Peyer's patch (tissue), 4 donors: Measurements from ENCODE around the gene HOXA5. TPM values are rescaled to one million over a fixed set of nuclear protein-coding genes. Genes with fewer than 3 reads are reported as not detected.

ENCODE experiments used
- DNase-seq, 3 donors: peaks; one replicate each; pipeline ENCODE4 v3.0.0-alpha.2; 2017 to 2019
- H3K27ac ChIP-seq, 4 donors: fragments of 200-600 bp; sonication (generic); one replicate each; pipeline ENCODE4 v1.5.1; 2016 to 2019
- H3K27me3 ChIP-seq, 2 donors: fragments of 200-600 bp; sonication (generic); one replicate each; pipeline ENCODE4 v1.5.1; 2019
- H3K36me3 ChIP-seq, 3 donors: fragments of 200-600 bp; sonication (generic); one replicate each; pipeline ENCODE4 v1.5.1; 2016 to 2019
- H3K4me1 ChIP-seq, 4 donors: fragments of 200-600 bp; sonication (generic); one replicate each; pipeline ENCODE4 v1.5.1; 2016 to 2019
- H3K4me3 ChIP-seq, 4 donors: fragments of 200-600 bp; sonication (generic); 1 replicate in 3 of 4; 2 replicates in 1 of 4; pipeline ENCODE4 v1.5.1; 2016 to 2019; ENCODE audit warnings: mild to moderate bottlenecking in 1 of 4
- H3K9me3 ChIP-seq, 4 donors: fragments of 200-600 bp; sonication (generic); one replicate each; pipeline ENCODE4 v1.5.1; 2016 to 2019; ENCODE audit warnings: mild to moderate bottlenecking in 1 of 4
- CTCF ChIP-seq, 6 experiments: fragments of 450-650 bp in 4 of 6; fragments of 200-600 bp in 2 of 6; sonication (generic) in 1 of 6; IDR thresholded peaks; one replicate each; pipeline ENCODE4 v1.5.1; 2017 to 2019; ENCODE audit warnings: antibody characterized with exemption in 6 of 6, mild to moderate bottlenecking in 3 of 6, moderate library complexity in 1 of 6
- POLR2A ChIP-seq, 2 donors: fragments of 450-650 bp; IDR thresholded peaks; one replicate each; pipeline ENCODE4 v1.5.1; 2017; ENCODE audit warnings: antibody characterized with exemption in 2 of 2, mild to moderate bottlenecking in 2 of 2, moderate library complexity in 2 of 2
- small RNA-seq, 2 donors: library from RNA; depleted of rRNA; stranded (forward); fragments of <200 nt; gene quantifications; one replicate each; pipeline ENCODE3, GENCODE V24; 2016
- total RNA-seq, 4 donors: library from RNA; depleted of rRNA; stranded (reverse); fragments of >200 nt; gene quantifications; one replicate each; pipeline ENCODE4 v1.1.0, GENCODE V29; 2016

Gene HOXA5
- total RNA-seq, 4 donors from 2014 or later, result 8.3 to 24.3 (median 20.1) TPM

DNA sequence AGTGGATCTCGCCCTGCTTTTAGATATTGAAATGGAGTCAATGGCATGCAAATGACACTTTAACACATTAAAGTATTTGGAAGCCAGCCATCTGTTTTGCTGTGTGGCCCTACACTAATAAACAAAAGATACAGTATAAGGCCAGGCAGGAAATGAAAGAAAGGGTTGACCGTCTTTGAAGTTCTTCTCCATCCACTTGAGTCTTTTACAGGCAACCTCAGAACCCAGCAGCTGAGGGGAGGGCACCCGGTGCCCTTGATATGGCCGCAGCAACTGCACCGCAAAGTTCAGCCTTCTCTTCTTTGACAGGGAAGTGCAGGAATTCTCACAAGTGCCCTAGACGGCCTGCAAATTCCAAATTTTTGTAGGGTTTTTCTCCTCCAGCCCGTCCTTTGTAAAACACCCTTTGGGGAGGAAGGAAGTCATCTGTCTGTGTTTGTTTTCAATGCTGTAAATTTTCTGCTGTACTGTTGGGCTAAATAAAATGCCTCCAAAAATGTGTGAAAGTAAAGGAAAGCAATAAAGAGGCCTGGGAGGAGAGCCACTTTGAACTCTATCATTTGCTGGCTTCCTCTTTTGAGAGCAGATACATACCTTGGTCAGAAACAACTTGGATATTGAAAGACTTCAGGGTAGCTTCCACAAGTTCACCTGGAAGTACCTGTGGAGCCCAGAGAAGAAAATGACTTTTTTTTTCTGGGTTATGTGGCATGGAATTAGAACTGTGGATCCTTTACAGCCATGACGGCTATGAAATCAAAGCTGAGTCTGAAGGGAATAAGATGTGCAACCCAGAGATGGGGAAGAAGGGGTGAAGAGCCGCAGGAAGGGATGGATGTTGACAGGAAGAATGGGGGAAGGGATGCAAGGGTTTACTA, 51.3 kb downstream of the HOXA5 start:
- DNase-seq, result no peak
- TF ChIP-seq POLR2A (IDR thresholded peaks at IDR 0.05), result no peak
- TF ChIP-seq CTCF (IDR thresholded peaks at IDR 0.05), result no peak

GRCh38 chr7:27091105-27091504, 52.4 kb downstream of the HOXA5 start:
- DNase-seq, result no peak
- H3K4me3 ChIP-seq, result no peak overlapping the region
- no peaks in the 10 kb centered on the region for H3K9me3 ChIP-seq
- H3K4me1 ChIP-seq, result peaks cover 0 to 6% (median 0%) of the 10 kb centered on the region in 4 donors
- H3K27ac ChIP-seq, result no peak overlapping the region
- H3K27me3 ChIP-seq, result no peaks in the 10 kb centered on the region
- TF ChIP-seq POLR2A (IDR thresholded peaks at IDR 0.05) (no peak), CTCF (IDR thresholded peaks at IDR 0.05) (no peak)
- no peaks in the 10 kb centered on the region for H3K36me3 ChIP-seq

More for the DNA sequence above, 51.3 kb downstream of the HOXA5 start:
- no peak overlapping the region for H3K27ac ChIP-seq
- no peak overlapping the region for H3K4me3 ChIP-seq
- no peaks in the 10 kb centered on the region for H3K27me3 ChIP-seq
- H3K4me1 ChIP-seq, result peaks cover 0 to 6% (median 2%) of the 10 kb centered on the region in 4 donors
- H3K36me3 ChIP-seq, result no peaks in the 10 kb centered on the region
- no peaks in the 10 kb centered on the region for H3K9me3 ChIP-seq

Small RNAs within 50 kb of the gene (small RNA-seq; reads per million reads assigned to genes)
- gene AC004080.5 (0 reads per million in 2 donors), gene RF01977 (0 reads per million in 2 donors), gene RF02140 (0 reads per million in 2 donors), gene RF02141 (0 reads per million in 2 donors)

Other genes with a start within 250 kb of the HOXA5 start
- gene HOXA1, start 47.7 kb downstream of the HOXA5 start, total RNA-seq, result 1 to 10 TPM; 1.7 to 5.3 (median 1.9) TPM
- 10 to 100 TPM in 1 of 4 donors, 1 to 10 TPM in 3; 4.7 to 24.8 (median 8.9) TPM for gene HOXA2, start 41.0 kb downstream of the HOXA5 start, total RNA-seq
- gene HOXA4, start 12.9 kb downstream of the HOXA5 start, total RNA-seq, result 10 to 100 TPM in 1 of 4 donors, 1 to 10 TPM in 3; 2.6 to 11.5 (median 5.9) TPM
- 10 to 100 TPM; 18.7 to 45.0 (median 30.7) TPM for gene HOXA6, start 4.1 kb upstream of the HOXA5 start, total RNA-seq
- 10 to 100 TPM in 3 of 4 donors, 1 to 10 TPM in 1; 6.7 to 21.2 (median 13.9) TPM for gene HOXA3, start 8.9 kb upstream of the HOXA5 start, total RNA-seq
- gene HOXA7, start 13.0 kb upstream of the HOXA5 start, total RNA-seq, result 10 to 100 TPM in 1 of 4 donors, 1 to 10 TPM in 3; 3.3 to 11.8 (median 5.7) TPM
- 10 to 100 TPM; 25.7 to 71.2 (median 46.1) TPM for gene HOXA9, start 21.9 kb upstream of the HOXA5 start, total RNA-seq
- gene HOXA10, start 30.6 kb upstream of the HOXA5 start, total RNA-seq, result 10 to 100 TPM; 15.7 to 28.4 (median 19.8) TPM
- gene HOXA11, start 41.6 kb upstream of the HOXA5 start, total RNA-seq, result not detected
- not detected for gene HOXA13, start 56.4 kb upstream of the HOXA5 start, total RNA-seq
- gene EVX1, start 99.1 kb upstream of the HOXA5 start, total RNA-seq, result not detected